Neural progenitor cell (in vitro differentiated cells): ENCODE results near the gene DTX1. TPM values are rescaled to one million over a fixed set of nuclear protein-coding genes. Genes with fewer than 3 reads are reported as not detected.
"Not testable (repeated sequence)": the region's sequence is repeated elsewhere in the genome, so short reads cannot be mapped to it uniquely, and the experiment has no call there.

Source experiments
- DNase-seq: peaks from one replicate; pipeline ENCODE4 v3.0.0-alpha.2; 2016; ENCODE audit warnings: low spot score
- H2AFZ ChIP-seq: fragments of 200-600 bp; sonication (generic); replicated peaks from 2 replicates; pipeline ENCODE4 v1.6.1; 2016; ENCODE audit warnings: antibody characterized with exemption
- H3F3A ChIP-seq: fragments of 200-600 bp; sonication (generic); 2 replicates; pipeline ENCODE4 v1.6.1; 2016; ENCODE audit warnings: antibody characterized with exemption, low read depth
- H3K27ac ChIP-seq: fragments of 200-600 bp; sonication (generic); 2 replicates; pipeline ENCODE4 v1.5.1; 2016; ENCODE audit warnings: mild to moderate bottlenecking
- H3K27me3 ChIP-seq: fragments of 200-600 bp; sonication (generic); 2 replicates; pipeline ENCODE4 v1.6.1; 2016; ENCODE audit warnings: mild to moderate bottlenecking, moderate library complexity
- H3K36me3 ChIP-seq: fragments of 200-600 bp; sonication (generic); 2 replicates; pipeline ENCODE4 v1.5.1; 2016
- H3K4me1 ChIP-seq: fragments of 200-600 bp; sonication (generic); 2 replicates; pipeline ENCODE4 v1.6.1; 2016; ENCODE audit warnings: mixed run types
- H3K4me2 ChIP-seq: fragments of 200-600 bp; sonication (generic); 2 replicates; pipeline ENCODE4 v1.6.1; 2016
- H3K4me3 ChIP-seq: fragments of 200-600 bp; sonication (generic); 2 replicates; pipeline ENCODE4 v1.5.1; 2016
- H3K79me2 ChIP-seq: fragments of 200-600 bp; sonication (generic); 2 replicates; pipeline ENCODE4 v1.6.1; 2016; ENCODE audit warnings: low read depth
- H3K9ac ChIP-seq: fragments of 200-600 bp; sonication (generic); 2 replicates; pipeline ENCODE4 v1.6.1; 2016
- H3K9me3 ChIP-seq: fragments of 200-600 bp; sonication (generic); 2 replicates; pipeline ENCODE4 v1.5.1; 2016; ENCODE audit warnings: low read depth
- H4K20me1 ChIP-seq: fragments of 200-600 bp; sonication (generic); 2 replicates; pipeline ENCODE4 v1.6.1; 2016; ENCODE audit warnings: low read depth
- H3K27ac Mint-ChIP-seq: 3 replicates; pipeline ENCODE4 v1.8.0; 2021; ENCODE audit warnings: mixed read lengths
- H3K27me3 Mint-ChIP-seq: 2 replicates; pipeline ENCODE4 v1.8.0; 2022; ENCODE audit warnings: low read depth, mild to moderate bottlenecking, inconsistent platforms, moderate library complexity, mixed read lengths; ENCODE audit not compliant: insufficient read depth
- H3K36me3 Mint-ChIP-seq: 3 replicates; pipeline ENCODE4 v1.8.0; 2021; ENCODE audit warnings: mixed read lengths
- H3K4me1 Mint-ChIP-seq: 3 replicates; pipeline ENCODE4 v1.8.0; 2021; ENCODE audit warnings: mixed read lengths
- H3K4me3 Mint-ChIP-seq: 3 replicates; pipeline ENCODE4 v1.8.0; 2021; ENCODE audit warnings: mild to moderate bottlenecking, moderate library complexity, mixed read lengths
- H3K9me3 Mint-ChIP-seq: 3 replicates; pipeline ENCODE4 v1.8.0; 2020; ENCODE audit warnings: mixed read lengths
- EZH2 ChIP-seq: fragments of 200-600 bp; sonication (generic); IDR thresholded peaks from 2 replicates; pipeline ENCODE4 v1.6.1; 2017; ENCODE audit warnings: antibody characterized with exemption, mild to moderate bottlenecking, moderate library complexity
- EZH2phosphoT487 ChIP-seq: fragments of 200-600 bp; sonication (generic); IDR thresholded peaks from 2 replicates; pipeline ENCODE4 v1.6.1; 2017; ENCODE audit warnings: antibody characterized with exemption
- total RNA-seq: library from RNA; depleted of rRNA; stranded (reverse); fragments of >200 nt; gene quantifications from 2 replicates; pipeline ENCODE4 v1.2.3, GENCODE V29; 2015; ENCODE audit warnings: low replicate concordance
- TF ChIP-seq, protein P1 (sequence below): fragments of 200-600 bp; sonication (generic); IDR thresholded peaks from 2 replicates; pipeline ENCODE4 v1.5.1; 2017; ENCODE audit warnings: antibody characterized with exemption, mild to moderate bottlenecking

DTX1 gene
- total RNA-seq, 1 donor from 2014 or later: 0.49 TPM

DNA sequence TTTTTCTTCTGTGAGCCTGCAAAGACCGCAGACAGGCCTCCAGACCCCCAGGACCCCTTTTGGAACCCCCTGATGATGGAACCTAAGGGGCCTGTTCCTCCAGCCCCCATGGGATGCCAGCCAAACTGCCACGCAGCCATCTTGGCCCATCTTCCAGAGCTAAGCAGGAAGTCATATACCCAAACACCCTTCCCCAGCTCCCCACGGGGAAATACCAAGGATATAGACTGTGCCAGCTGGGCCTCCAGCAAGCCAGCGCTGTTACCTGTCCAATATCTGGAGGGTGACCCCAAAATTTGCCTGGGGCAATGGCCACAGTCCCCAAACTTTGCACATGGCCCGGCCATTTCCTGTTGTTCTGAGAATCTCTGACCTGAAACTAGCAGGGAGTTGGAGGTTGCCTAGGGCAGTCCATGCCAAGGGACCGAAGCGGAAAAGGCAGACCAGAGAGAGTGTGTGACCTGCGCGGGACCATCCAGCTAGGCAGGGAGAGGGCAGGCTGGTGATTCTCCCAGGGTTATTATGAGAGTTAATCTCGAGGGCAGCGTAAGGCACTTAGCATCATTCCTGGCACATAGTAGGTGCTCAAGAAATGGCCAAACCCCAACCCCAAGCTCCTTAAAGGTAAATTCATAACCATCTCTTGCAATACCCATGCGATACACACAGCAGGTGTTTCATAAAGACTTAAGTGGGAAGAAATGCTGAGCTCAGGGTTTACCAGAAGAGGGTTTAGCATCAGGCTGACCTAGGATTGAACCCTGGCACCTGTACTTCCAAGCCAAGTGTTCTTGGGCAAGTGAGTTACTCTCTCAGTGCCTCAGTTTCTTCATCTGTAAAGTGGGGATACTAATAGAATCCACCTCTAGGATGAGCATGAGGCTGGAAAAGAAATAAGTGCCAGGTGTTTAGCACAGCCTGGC, 81.6 kb downstream of the DTX1 start:
- H3K4me1 Mint-ChIP-seq: peaks cover 13% of the 10 kb centered on the region
- peaks cover 16% of the 10 kb centered on the region for H3K27me3 Mint-ChIP-seq
- no peaks in the 10 kb centered on the region for H3K36me3 Mint-ChIP-seq
- no peak overlapping the region for H3K27ac Mint-ChIP-seq
- Histone ChIP-seq H3K36me3 (no peaks in the 10 kb centered on the region), H3K79me2 (no peaks in the 10 kb centered on the region), H3K4me1 (peaks cover 15% of the 10 kb centered on the region), H3K4me2 (no peak overlapping the region), H3F3A (peaks cover 9% of the 10 kb centered on the region), H3K9me3 (no peaks in the 10 kb centered on the region), H3K27me3 (peaks cover 36% of the 10 kb centered on the region), H4K20me1 (no peaks in the 10 kb centered on the region), H3K4me3 (no peak overlapping the region), H2AFZ (no peak overlapping the region), H3K9ac (no peak overlapping the region), H3K27ac (no peak overlapping the region)
- DNase-seq: no peak
- H3K9me3 Mint-ChIP-seq: no peaks in the 10 kb centered on the region
- TF ChIP-seq EZH2phosphoT487 (no peak), EZH2 (no peak)
- TF ChIP-seq, protein P1, sequence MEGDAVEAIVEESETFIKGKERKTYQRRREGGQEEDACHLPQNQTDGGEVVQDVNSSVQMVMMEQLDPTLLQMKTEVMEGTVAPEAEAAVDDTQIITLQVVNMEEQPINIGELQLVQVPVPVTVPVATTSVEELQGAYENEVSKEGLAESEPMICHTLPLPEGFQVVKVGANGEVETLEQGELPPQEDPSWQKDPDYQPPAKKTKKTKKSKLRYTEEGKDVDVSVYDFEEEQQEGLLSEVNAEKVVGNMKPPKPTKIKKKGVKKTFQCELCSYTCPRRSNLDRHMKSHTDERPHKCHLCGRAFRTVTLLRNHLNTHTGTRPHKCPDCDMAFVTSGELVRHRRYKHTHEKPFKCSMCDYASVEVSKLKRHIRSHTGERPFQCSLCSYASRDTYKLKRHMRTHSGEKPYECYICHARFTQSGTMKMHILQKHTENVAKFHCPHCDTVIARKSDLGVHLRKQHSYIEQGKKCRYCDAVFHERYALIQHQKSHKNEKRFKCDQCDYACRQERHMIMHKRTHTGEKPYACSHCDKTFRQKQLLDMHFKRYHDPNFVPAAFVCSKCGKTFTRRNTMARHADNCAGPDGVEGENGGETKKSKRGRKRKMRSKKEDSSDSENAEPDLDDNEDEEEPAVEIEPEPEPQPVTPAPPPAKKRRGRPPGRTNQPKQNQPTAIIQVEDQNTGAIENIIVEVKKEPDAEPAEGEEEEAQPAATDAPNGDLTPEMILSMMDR: no peak
- no peak overlapping the region for H3K4me3 Mint-ChIP-seq

DNA sequence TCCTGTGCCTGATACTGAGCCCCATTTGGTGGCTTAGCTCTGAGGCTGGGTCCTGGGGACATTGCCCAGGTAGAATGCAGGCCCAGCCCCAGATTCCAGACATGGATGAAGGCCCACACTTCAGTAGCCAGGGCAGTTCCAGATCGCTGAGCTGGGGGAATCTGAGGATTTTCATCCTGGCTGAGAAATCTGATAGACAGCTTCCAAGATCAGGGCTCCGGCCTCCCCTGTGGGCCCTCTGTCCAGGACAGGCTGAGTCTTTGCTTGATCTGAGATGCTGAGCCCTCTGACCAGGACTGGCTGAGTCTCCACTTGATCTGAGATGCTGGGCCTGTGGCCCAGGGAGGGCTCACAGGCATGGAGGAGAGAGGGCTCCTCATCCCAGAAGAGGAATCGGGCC, 82.3 kb downstream of the DTX1 start:
- Histone ChIP-seq H3K4me2 (no peak overlapping the region), H3K9ac (no peak overlapping the region), H3K27ac (no peak overlapping the region), H3K4me1 (peaks cover 15% of the 10 kb centered on the region), H4K20me1 (no peaks in the 10 kb centered on the region), H3K27me3 (peaks cover 32% of the 10 kb centered on the region), H3K79me2 (no peaks in the 10 kb centered on the region), H3F3A (peaks cover 9% of the 10 kb centered on the region), H3K36me3 (no peaks in the 10 kb centered on the region), H2AFZ (no peak overlapping the region), H3K9me3 (no peaks in the 10 kb centered on the region), H3K4me3 (no peak overlapping the region)
- Mint-ChIP-seq H3K36me3 (no peaks in the 10 kb centered on the region), H3K4me1 (peaks cover 15% of the 10 kb centered on the region), H3K27ac (peak overlapping the region; percentile 50), H3K27me3 (peaks cover 15% of the 10 kb centered on the region), H3K4me3 (no peak overlapping the region), H3K9me3 (no peaks in the 10 kb centered on the region)
- TF ChIP-seq EZH2phosphoT487 (no peak), EZH2 (no peak)
- TF ChIP-seq, protein P1: no peak
- DNase-seq: no peak

DNA sequence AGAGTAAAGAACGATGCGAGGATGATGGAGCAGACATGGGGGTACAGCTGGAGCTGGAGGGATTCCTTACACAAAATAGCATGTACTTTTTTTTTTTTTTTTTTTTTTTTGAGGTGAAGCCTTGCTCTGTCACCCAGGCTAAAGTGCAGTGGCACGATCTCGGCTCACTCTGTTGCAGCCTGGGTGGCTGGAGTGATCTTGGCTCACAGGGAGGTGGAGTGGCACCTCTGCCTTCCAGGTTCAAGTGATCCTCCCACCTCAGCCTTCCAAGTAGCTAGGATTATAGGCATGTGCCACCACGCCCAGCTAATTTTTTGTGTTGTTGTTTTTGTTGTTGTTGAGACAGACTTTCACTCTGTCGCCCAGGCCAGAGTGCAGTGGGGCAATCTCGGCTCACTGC, 84.2 kb downstream of the DTX1 start:
- DNase-seq: no peak
- H3K4me3 ChIP-seq: no peak overlapping the region
- peaks cover 13% of the 10 kb centered on the region for H3K27me3 ChIP-seq
- no peak for TF ChIP-seq EZH2
- TF ChIP-seq, protein P1: no peak
- no peak for TF ChIP-seq EZH2phosphoT487
- peaks cover 11% of the 10 kb centered on the region for H3K27me3 Mint-ChIP-seq
- H3F3A ChIP-seq: peaks cover 9% of the 10 kb centered on the region
- H4K20me1 ChIP-seq: no peaks in the 10 kb centered on the region
- no peaks in the 10 kb centered on the region for H3K9me3 Mint-ChIP-seq
- no peak overlapping the region for H3K9ac ChIP-seq
- H3K4me3 Mint-ChIP-seq: no peak overlapping the region
- no peaks in the 10 kb centered on the region for H3K79me2 ChIP-seq
- H3K36me3 Mint-ChIP-seq: no peaks in the 10 kb centered on the region
- H3K4me2 ChIP-seq: no peak overlapping the region
- H3K27ac ChIP-seq: no peak overlapping the region
- peaks cover 21% of the 10 kb centered on the region for H3K4me1 Mint-ChIP-seq
- no peak overlapping the region for H2AFZ ChIP-seq
- no peaks in the 10 kb centered on the region for H3K9me3 ChIP-seq
- H3K4me1 ChIP-seq: peaks cover 6% of the 10 kb centered on the region
- H3K36me3 ChIP-seq: no peaks in the 10 kb centered on the region
- H3K27ac Mint-ChIP-seq: peak overlapping the region; percentile 43

DNA sequence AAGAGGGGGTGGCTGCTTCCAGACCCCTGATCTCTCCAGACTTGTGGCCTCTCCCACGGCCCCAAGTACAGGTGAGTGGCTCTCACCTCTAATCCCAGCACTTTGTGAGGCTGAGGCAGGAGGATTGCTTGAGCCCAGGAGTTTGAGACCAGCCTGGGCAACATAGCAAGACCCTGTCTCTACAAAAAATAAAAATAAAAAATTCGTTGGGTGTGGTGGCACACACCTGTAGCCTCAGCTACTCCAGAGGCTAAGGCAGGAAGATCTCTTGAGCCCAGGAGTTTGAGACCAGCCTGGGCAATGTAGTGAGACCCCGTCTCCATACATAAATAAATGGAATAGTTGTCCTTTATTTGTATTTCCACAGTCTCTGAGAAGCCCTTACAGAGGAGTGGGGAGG, 85.2 kb downstream of the DTX1 start:
- H3K4me3 Mint-ChIP-seq, H3K27me3 ChIP-seq, H3K4me1 ChIP-seq, H4K20me1 ChIP-seq, H3F3A ChIP-seq, H3K79me2 ChIP-seq, H3K36me3 ChIP-seq, H3K4me2 ChIP-seq, H3K36me3 Mint-ChIP-seq, H3K27me3 Mint-ChIP-seq, H3K9ac ChIP-seq, H2AFZ ChIP-seq, H3K9me3 ChIP-seq, H3K4me3 ChIP-seq, H3K27ac ChIP-seq, H3K9me3 Mint-ChIP-seq, DNase-seq: not testable (repeated sequence)
- Mint-ChIP-seq H3K4me1 (peaks cover 20% of the 10 kb centered on the region), H3K27ac (peak overlapping the region; percentile 54)
